Measurements from ENCODE around the gene IL18. TPM values are rescaled to one million over a fixed set of nuclear protein-coding genes. Genes with fewer than 3 reads are reported as not detected.

The IL18 gene
- total RNA-seq, 1 donor from 2014 or later = not detected

- Mint-ChIP-seq H3K36me3 (ENCODE audit: low read depth) (no peaks in the 10 kb centered on the region), H3K9me3 (no peaks in the 10 kb centered on the region), H3K27ac (ENCODE audit: unreplicated experiment) (no peak overlapping the region), H3K27me3 (ENCODE audit: low read depth) (no peaks in the 10 kb centered on the region), H3K4me3 (no peak overlapping the region), H3K4me1 (no peaks in the 10 kb centered on the region)
- no peak for TF ChIP-seq CTCF (conservative IDR thresholded peaks at IDR 0.05)
- no peak for DNase-seq (ENCODE audit: low read depth, low spot score)
Measured at GRCh38 chr11:112156153-112156955, 7.5 kb downstream of the IL18 start.

- Mint-ChIP-seq H3K27ac (ENCODE audit: unreplicated experiment) (no peak overlapping the region), H3K4me1 (no peaks in the 10 kb centered on the region), H3K4me3 (no peak overlapping the region), H3K9me3 (no peaks in the 10 kb centered on the region), H3K36me3 (ENCODE audit: low read depth) (no peaks in the 10 kb centered on the region), H3K27me3 (ENCODE audit: low read depth) (no peaks in the 10 kb centered on the region)
- no peak for DNase-seq (ENCODE audit: low read depth, low spot score)
- TF ChIP-seq CTCF (conservative IDR thresholded peaks at IDR 0.05) = no peak
Measured at GRCh38 chr11:112150517-112150916, 13.4 kb downstream of the IL18 start.

GRCh38 chr11:112143597-112143996 is 20.3 kb downstream of the IL18 start:
- no peaks in the 10 kb centered on the region for H3K27me3 Mint-ChIP-seq (ENCODE audit: low read depth)
- H3K27ac Mint-ChIP-seq (ENCODE audit: unreplicated experiment) = no peak overlapping the region
- DNase-seq (ENCODE audit: low read depth, low spot score) = no peak
- no peaks in the 10 kb centered on the region for H3K4me1 Mint-ChIP-seq
- no peaks in the 10 kb centered on the region for H3K36me3 Mint-ChIP-seq (ENCODE audit: low read depth)
- H3K4me3 Mint-ChIP-seq = no peak overlapping the region
- peaks cover 7% of the 10 kb centered on the region for H3K9me3 Mint-ChIP-seq
- TF ChIP-seq CTCF (conservative IDR thresholded peaks at IDR 0.05) = no peak

- no peaks in the 10 kb centered on the region for H3K4me1 Mint-ChIP-seq
- no peak overlapping the region for H3K27ac Mint-ChIP-seq (ENCODE audit: unreplicated experiment)
- no peaks in the 10 kb centered on the region for H3K27me3 Mint-ChIP-seq (ENCODE audit: low read depth)
- peaks cover 2% of the 10 kb centered on the region for H3K9me3 Mint-ChIP-seq
- no peaks in the 10 kb centered on the region for H3K36me3 Mint-ChIP-seq (ENCODE audit: low read depth)
- no peak overlapping the region for H3K4me3 Mint-ChIP-seq
- no peak for DNase-seq (ENCODE audit: low read depth, low spot score)
- TF ChIP-seq CTCF (conservative IDR thresholded peaks at IDR 0.05) = no peak
Measured at GRCh38 chr11:112134473-112134872, 29.4 kb downstream of the IL18 start.

GRCh38 chr11:112132737-112133136 is 31.2 kb downstream of the IL18 start:
- Mint-ChIP-seq H3K4me3 (no peak overlapping the region), H3K4me1 (no peaks in the 10 kb centered on the region), H3K27ac (ENCODE audit: unreplicated experiment) (no peak overlapping the region), H3K9me3 (no peaks in the 10 kb centered on the region), H3K36me3 (ENCODE audit: low read depth) (no peaks in the 10 kb centered on the region), H3K27me3 (ENCODE audit: low read depth) (no peaks in the 10 kb centered on the region)
- DNase-seq (ENCODE audit: low read depth, low spot score) = no peak
- TF ChIP-seq CTCF (conservative IDR thresholded peaks at IDR 0.05) = no peak

Data from neural crest cell (in vitro differentiated cells).